Left renal cortex interstitium (tissue), 4 donors: ENCODE measurements around the gene PGAP3. TPM values are rescaled to one million over a fixed set of nuclear protein-coding genes. Genes with fewer than 3 reads are reported as not detected.
"Not testable (repeated sequence)": the region's sequence is repeated elsewhere in the genome, so short reads cannot be mapped to it uniquely, and the experiment has no call there.

Experiments
- DNase-seq, 4 donors: peaks; one replicate each; pipeline ENCODE4 v3.0.0-alpha.2; 2013; ENCODE audit warnings: low read depth in 4 of 4, low spot score in 2 of 4, missing footprints in 1 of 4
- polyA plus RNA-seq, 4 donors: library from polyadenylated mRNA; unstranded; fragments of 120-200 nt; gene quantifications; one replicate each; pipeline ENCODE4 v1.2.1, GENCODE V29; 2013; ENCODE audit not compliant: insufficient read length in 4 of 4

Gene PGAP3
- polyA plus RNA-seq = 10 to 100 TPM; 36.7 to 48.7 (median 43.1) TPM

- peak in 2 of 4 donors; percentile 86 to 88 for DNase-seq
Measured at GRCh38 chr17:39687546-39688474, at the start of gene PGAP3. TSS of gene PGAP3 (minus strand) at chr17:39688057. CDS start at chr17:39688014, 43 bp downstream.

GRCh38 chr17:39737206-39737759 lies 49.4 kb upstream of the PGAP3 start:
- DNase-seq = no peak

- no peak for DNase-seq
Measured at GRCh38 chr17:39736319-39737165, 48.7 kb upstream of the PGAP3 start.

- no peak for DNase-seq
Measured at GRCh38 chr17:39735882-39736281, 48.0 kb upstream of the PGAP3 start.

GRCh38 chr17:39732586-39732985 lies 44.7 kb upstream of the PGAP3 start:
- no peak for DNase-seq

- no peak for DNase-seq
Measured at GRCh38 chr17:39730095-39730921, 42.5 kb upstream of the PGAP3 start, which contains the start of gene MIEN1. TSS of gene MIEN1 (minus strand) at chr17:39730532. CDS start at chr17:39730495, 37 bp downstream.

GRCh38 chr17:39729280-39729851 lies 41.5 kb upstream of the PGAP3 start:
- no peak for DNase-seq

GRCh38 chr17:39727556-39727955 lies 39.7 kb upstream of the PGAP3 start:
- DNase-seq = no peak

GRCh38 chr17:39726617-39727016 lies 38.8 kb upstream of the PGAP3 start:
- no peak for DNase-seq

GRCh38 chr17:39725923-39726322 lies 38.1 kb upstream of the PGAP3 start:
- DNase-seq = not testable (repeated sequence)

- no peak for DNase-seq
Measured at GRCh38 chr17:39724731-39725130, 36.9 kb upstream of the PGAP3 start.

- DNase-seq = no peak
Measured at GRCh38 chr17:39722965-39723848, 35.4 kb upstream of the PGAP3 start.

GRCh38 chr17:39722104-39722503 lies 34.2 kb upstream of the PGAP3 start:
- no peak for DNase-seq

GRCh38 chr17:39719563-39720355 lies 31.9 kb upstream of the PGAP3 start:
- DNase-seq = no peak

GRCh38 chr17:39717660-39718059 lies 29.8 kb upstream of the PGAP3 start:
- no peak for DNase-seq

- no peak for DNase-seq
Measured at GRCh38 chr17:39716879-39717536, 29.2 kb upstream of the PGAP3 start.

GRCh38 chr17:39716073-39716818 lies 28.4 kb upstream of the PGAP3 start:
- no peak for DNase-seq
